SU-DHL-6 (cell line): ENCODE measurements around the gene KCNJ15.

ENCODE experiments used
- H2AFZ ChIP-seq: fragments of 200-600 bp; sonication (generic); 2 replicates; pipeline ENCODE4 v1.6.1; 2014; ENCODE audit warnings: low read depth, mild to moderate bottlenecking, moderate library complexity, mixed read lengths, antibody characterized with exemption, low read length; ENCODE audit not compliant: severe bottlenecking
- H3F3A ChIP-seq: fragments of 200-600 bp; shearing (Covaris generic); 2 replicates; pipeline ENCODE4 v1.6.0; 2016; ENCODE audit warnings: antibody characterized with exemption, mild to moderate bottlenecking; ENCODE audit not compliant: insufficient read depth
- H3K27ac ChIP-seq: fragments of 200-600 bp; sonication (generic); 2 replicates; pipeline ENCODE4 v1.5.1; 2016; ENCODE audit warnings: low read depth, mild to moderate bottlenecking, low read length, moderate library complexity, mixed read lengths
- H3K27me3 ChIP-seq: fragments of 200-600 bp; sonication (generic), shearing (Covaris generic); 2 replicates; pipeline ENCODE4 v1.6.0; 2014; ENCODE audit warnings: mild to moderate bottlenecking, low read length
- H3K36me3 ChIP-seq: fragments of 200-600 bp; sonication (generic); 2 replicates; pipeline ENCODE4 v1.6.1; 2014; ENCODE audit warnings: mild to moderate bottlenecking, low read length, mixed read lengths
- H3K4me2 ChIP-seq: fragments of 300-600, 200-600 bp; shearing (Covaris generic), sonication (generic); 2 replicates; pipeline ENCODE4 v1.6.0; 2014; ENCODE audit warnings: low read length, low read depth, mild to moderate bottlenecking; ENCODE audit not compliant: poor library complexity, severe bottlenecking
- H3K4me3 ChIP-seq: fragments of 200-600 bp; sonication (generic); 2 replicates; pipeline ENCODE4 v1.5.1; 2014; ENCODE audit warnings: antibody characterized with exemption, low read length, mild to moderate bottlenecking, mixed read lengths; ENCODE audit not compliant: insufficient read depth, poor library complexity, severe bottlenecking
- H3K79me2 ChIP-seq: fragments of 200-600 bp; sonication (generic); 2 replicates; pipeline ENCODE4 v1.6.1; 2014; ENCODE audit warnings: mild to moderate bottlenecking, low read length, moderate library complexity; ENCODE audit not compliant: insufficient read depth
- H3K9ac ChIP-seq: fragments of 200-600 bp; sonication (generic); 2 replicates; pipeline ENCODE4 v1.7.0; 2014; ENCODE audit warnings: mild to moderate bottlenecking, low read length
- H3K9me2 ChIP-seq: fragments of 200-600 bp; sonication (generic); replicated peaks from 2 replicates; pipeline ENCODE4 v1.6.1; 2014; ENCODE audit warnings: low read length; ENCODE audit not compliant: insufficient read depth
- H3K9me3 ChIP-seq: fragments of 200-600 bp; sonication (generic); 2 replicates; pipeline ENCODE4 v1.6.1; 2014; ENCODE audit warnings: low read length, mixed read lengths; ENCODE audit not compliant: insufficient read depth
- H4K20me1 ChIP-seq: fragments of 200-600 bp; sonication (generic); 2 replicates; pipeline ENCODE4 v1.6.1; 2014; ENCODE audit warnings: low read depth, mild to moderate bottlenecking, antibody characterized with exemption, low read length, moderate library complexity, mixed read lengths
- EZH2phosphoT487 ChIP-seq: fragments of 200-600 bp; sonication (generic), shearing (Covaris generic); conservative IDR thresholded peaks from 2 replicates; pipeline ENCODE4 v1.6.1; 2018; ENCODE audit warnings: mild to moderate bottlenecking, antibody characterized with exemption, low read length, moderate library complexity, mixed read lengths
- TF ChIP-seq, protein P1 (sequence below): fragments of 200-600 bp; sonication (generic); IDR thresholded peaks from one replicate; pipeline ENCODE4 v1.5.1; 2017; ENCODE audit warnings: antibody characterized with exemption, mild to moderate bottlenecking, low read length, moderate library complexity; ENCODE audit not compliant: insufficient read depth, poor library complexity, severe bottlenecking

Gene KCNJ15

DNA sequence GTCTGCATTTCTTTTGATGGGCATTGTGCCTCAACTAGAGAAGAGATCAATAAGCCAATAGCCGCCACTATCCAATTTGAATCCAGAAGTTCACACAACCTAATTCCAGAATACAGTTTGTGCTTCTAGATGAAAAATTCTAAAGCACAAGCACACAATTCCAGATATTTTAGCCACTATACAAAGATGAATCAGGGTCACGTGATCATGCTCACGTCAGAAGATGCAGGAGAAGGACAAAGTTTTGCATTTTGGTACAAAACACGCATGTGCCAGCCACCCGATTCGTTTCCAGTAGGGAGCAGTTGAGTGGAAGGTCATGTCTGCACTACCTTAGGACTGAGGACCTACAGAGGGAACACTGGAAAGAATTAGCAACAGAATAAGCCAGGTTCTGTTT is 3.6 kb downstream of the KCNJ15 start:
- Histone ChIP-seq H3K9me3 (no peaks in the 10 kb centered on the region), H3K27ac (no peak overlapping the region), H3K27me3 (no peaks in the 10 kb centered on the region), H3K36me3 (no peaks in the 10 kb centered on the region), H3K4me2 (no peak overlapping the region), H3K79me2 (no peaks in the 10 kb centered on the region), H4K20me1 (no peaks in the 10 kb centered on the region), H3K9me2 (no peaks in the 10 kb centered on the region), H3K9ac (no peak overlapping the region), H3F3A (no peaks in the 10 kb centered on the region), H3K4me3 (no peak overlapping the region), H2AFZ (no peak overlapping the region)
- TF ChIP-seq EZH2phosphoT487, result no peak
- TF ChIP-seq, protein P1, sequence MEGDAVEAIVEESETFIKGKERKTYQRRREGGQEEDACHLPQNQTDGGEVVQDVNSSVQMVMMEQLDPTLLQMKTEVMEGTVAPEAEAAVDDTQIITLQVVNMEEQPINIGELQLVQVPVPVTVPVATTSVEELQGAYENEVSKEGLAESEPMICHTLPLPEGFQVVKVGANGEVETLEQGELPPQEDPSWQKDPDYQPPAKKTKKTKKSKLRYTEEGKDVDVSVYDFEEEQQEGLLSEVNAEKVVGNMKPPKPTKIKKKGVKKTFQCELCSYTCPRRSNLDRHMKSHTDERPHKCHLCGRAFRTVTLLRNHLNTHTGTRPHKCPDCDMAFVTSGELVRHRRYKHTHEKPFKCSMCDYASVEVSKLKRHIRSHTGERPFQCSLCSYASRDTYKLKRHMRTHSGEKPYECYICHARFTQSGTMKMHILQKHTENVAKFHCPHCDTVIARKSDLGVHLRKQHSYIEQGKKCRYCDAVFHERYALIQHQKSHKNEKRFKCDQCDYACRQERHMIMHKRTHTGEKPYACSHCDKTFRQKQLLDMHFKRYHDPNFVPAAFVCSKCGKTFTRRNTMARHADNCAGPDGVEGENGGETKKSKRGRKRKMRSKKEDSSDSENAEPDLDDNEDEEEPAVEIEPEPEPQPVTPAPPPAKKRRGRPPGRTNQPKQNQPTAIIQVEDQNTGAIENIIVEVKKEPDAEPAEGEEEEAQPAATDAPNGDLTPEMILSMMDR, result no peak

DNA sequence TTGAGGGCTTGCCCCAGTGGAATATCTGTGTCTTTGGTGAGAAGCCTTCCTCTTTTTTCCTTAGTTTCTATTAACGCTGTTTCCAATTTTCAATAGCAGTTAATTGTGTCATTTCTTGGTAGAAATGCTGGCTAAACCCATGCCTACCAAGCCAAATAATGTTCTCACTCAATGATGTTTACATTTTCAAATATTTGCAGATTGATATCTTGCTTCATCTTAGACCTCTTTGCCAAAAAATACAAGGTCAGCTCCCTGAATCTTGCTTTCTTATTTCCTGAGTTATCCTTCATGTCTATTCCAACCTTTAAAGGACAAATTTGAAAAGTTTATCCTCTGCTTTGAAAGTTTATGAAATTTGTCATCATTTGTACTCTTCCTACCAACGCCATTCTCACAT is 5.1 kb downstream of the KCNJ15 start:
- no peaks in the 10 kb centered on the region for H3K36me3 ChIP-seq
- H3K9ac ChIP-seq, result no peak overlapping the region
- no peaks in the 10 kb centered on the region for H4K20me1 ChIP-seq
- no peak overlapping the region for H2AFZ ChIP-seq
- no peak overlapping the region for H3K4me2 ChIP-seq
- no peaks in the 10 kb centered on the region for H3K79me2 ChIP-seq
- H3K27ac ChIP-seq, result no peak overlapping the region
- no peaks in the 10 kb centered on the region for H3K27me3 ChIP-seq
- H3K9me3 ChIP-seq, result no peaks in the 10 kb centered on the region
- H3K4me3 ChIP-seq, result no peak overlapping the region
- no peak for TF ChIP-seq EZH2phosphoT487
- TF ChIP-seq, protein P1, result no peak
- H3F3A ChIP-seq, result no peaks in the 10 kb centered on the region
- no peaks in the 10 kb centered on the region for H3K9me2 ChIP-seq

DNA sequence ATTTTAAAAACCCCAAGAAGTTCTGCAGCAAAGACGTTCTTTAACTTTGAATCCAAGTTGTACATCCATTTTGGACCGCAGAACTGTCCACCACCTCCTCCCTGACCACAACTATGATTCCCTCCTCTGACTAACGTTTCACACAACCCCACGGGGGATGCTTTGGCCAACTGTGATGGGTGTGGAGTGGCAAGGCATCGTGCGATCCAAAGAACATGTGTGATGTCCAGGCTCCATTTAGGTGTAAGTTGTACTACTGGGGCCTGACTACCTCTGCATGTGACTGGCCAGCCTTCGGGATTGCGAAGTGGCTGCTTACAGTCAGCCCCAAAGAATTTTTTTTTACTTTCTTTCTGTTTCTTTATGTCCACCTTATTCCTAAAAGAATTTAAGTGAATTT is 6.7 kb downstream of the KCNJ15 start:
- Histone ChIP-seq H3K9me2 (no peaks in the 10 kb centered on the region), H2AFZ (no peak overlapping the region), H3K9me3 (no peaks in the 10 kb centered on the region), H3K36me3 (no peaks in the 10 kb centered on the region), H3K27me3 (no peaks in the 10 kb centered on the region), H3K4me3 (no peak overlapping the region), H4K20me1 (no peaks in the 10 kb centered on the region), H3K4me2 (no peak overlapping the region), H3F3A (no peaks in the 10 kb centered on the region), H3K27ac (no peak overlapping the region), H3K9ac (no peak overlapping the region), H3K79me2 (no peaks in the 10 kb centered on the region)
- TF ChIP-seq, protein P1, result no peak
- no peak for TF ChIP-seq EZH2phosphoT487

DNA sequence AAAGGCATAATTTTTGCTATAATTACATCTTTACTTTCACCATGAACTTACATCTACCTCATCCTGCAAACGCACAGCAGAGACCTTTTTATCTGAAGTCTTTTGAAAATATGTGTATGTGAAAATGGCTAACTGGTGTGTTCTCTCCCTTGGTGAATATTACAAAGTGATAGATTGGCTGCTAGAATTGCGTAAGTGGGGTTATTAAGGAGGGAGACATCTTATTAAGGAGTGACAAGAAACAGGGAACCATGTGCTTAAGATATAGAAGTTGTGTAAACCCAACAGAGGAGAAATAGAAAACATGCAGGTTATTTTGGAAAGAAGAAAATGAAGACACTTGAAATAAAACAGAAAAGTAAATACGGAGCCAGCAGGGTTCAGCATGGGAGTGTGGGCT is 7.8 kb downstream of the KCNJ15 start:
- Histone ChIP-seq H2AFZ (no peak overlapping the region), H3K36me3 (no peaks in the 10 kb centered on the region), H3K27me3 (no peaks in the 10 kb centered on the region), H3K4me2 (no peak overlapping the region), H3K9me3 (no peaks in the 10 kb centered on the region), H3K4me3 (no peak overlapping the region), H3K9me2 (no peaks in the 10 kb centered on the region), H4K20me1 (no peaks in the 10 kb centered on the region), H3K79me2 (no peaks in the 10 kb centered on the region), H3K27ac (no peak overlapping the region), H3K9ac (no peak overlapping the region), H3F3A (no peaks in the 10 kb centered on the region)
- TF ChIP-seq, protein P1, result no peak
- no peak for TF ChIP-seq EZH2phosphoT487
